Smooth muscle cell (in vitro differentiated cells): Measurements from ENCODE around the gene ANKRD44. TPM values are rescaled to one million over a fixed set of nuclear protein-coding genes. Genes with fewer than 3 reads are reported as not detected.

ENCODE experiments used
- DNase-seq: peaks from one replicate; lab custom pipeline; 2025; ENCODE audit not compliant: unreplicated experiment; lab: John Stamatoyannopoulos, UW
- H2AFZ ChIP-seq: fragments of 200-600 bp; sonication (generic); 2 replicates; pipeline ENCODE4 v1.6.0; 2016; ENCODE audit warnings: antibody characterized with exemption, low read depth, mild to moderate bottlenecking
- H3F3A ChIP-seq: fragments of 200-600 bp; sonication (generic); 2 replicates; pipeline ENCODE4 v1.6.0; 2017; ENCODE audit warnings: antibody characterized with exemption, low read depth
- H3K27ac ChIP-seq: fragments of 200-600 bp; sonication (generic); 2 replicates; pipeline ENCODE4 v1.5.1; 2016; ENCODE audit warnings: low read depth, mild to moderate bottlenecking
- H3K27me3 ChIP-seq: fragments of 200-600 bp; sonication (generic); 2 replicates; pipeline ENCODE4 v1.6.1; 2016; ENCODE audit warnings: low read depth, mild to moderate bottlenecking
- H3K36me3 ChIP-seq: fragments of 200-600 bp; sonication (generic); 2 replicates; pipeline ENCODE4 v1.5.1; 2016; ENCODE audit warnings: low read depth
- H3K4me1 ChIP-seq: fragments of 200-600 bp; sonication (generic); 2 replicates; pipeline ENCODE4 v1.5.1; 2016; ENCODE audit warnings: low read depth
- H3K4me2 ChIP-seq: fragments of 200-600 bp; sonication (generic); 2 replicates; pipeline ENCODE4 v1.6.0; 2016; ENCODE audit warnings: mild to moderate bottlenecking
- H3K4me3 ChIP-seq: fragments of 200-600 bp; sonication (generic); 2 replicates; pipeline ENCODE4 v1.5.1; 2016; ENCODE audit warnings: mild to moderate bottlenecking
- H3K79me2 ChIP-seq: fragments of 200-600 bp; sonication (generic); 2 replicates; pipeline ENCODE4 v1.6.0; 2016; ENCODE audit warnings: low read depth, mild to moderate bottlenecking
- H3K9ac ChIP-seq: fragments of 200-600 bp; sonication (generic); 2 replicates; pipeline ENCODE4 v1.6.0; 2016; ENCODE audit warnings: low read depth
- H3K9me3 ChIP-seq: fragments of 200-600 bp; sonication (generic); replicated peaks from 2 replicates; pipeline ENCODE4 v1.5.1; 2016; ENCODE audit warnings: low read depth
- H4K20me1 ChIP-seq: fragments of 200-600 bp; sonication (generic); 2 replicates; pipeline ENCODE4 v1.6.0; 2016; ENCODE audit warnings: low read depth
- CTCF ChIP-seq: fragments of 200-600 bp; sonication (generic); IDR thresholded peaks from 2 replicates; pipeline ENCODE4 v1.5.1; 2017; ENCODE audit warnings: borderline replicate concordance, mild to moderate bottlenecking, antibody characterized with exemption; ENCODE audit not compliant: insufficient read depth, poor library complexity, severe bottlenecking
- WGBS: methylation state at CpG from one replicate; pipeline ENCODE4 v1.1.7; 2016; ENCODE audit warnings: low lambda C conversion rate; 5-methylcytosine and 5-hydroxymethylcytosine counted together
- polyA plus RNA-seq: library from polyadenylated mRNA; unstranded; fragments of >200 nt; fragmentation: Nextera tagmentation; extraction: Ambion mirVana; gene quantifications from 2 replicates; pipeline ENCODE4 v1.2.1, GENCODE V29; 2016
- total RNA-seq: library from RNA; depleted of rRNA; stranded (reverse); fragments of >200 nt; gene quantifications from 2 replicates; pipeline ENCODE4 v1.2.3, GENCODE V29; 2014

ANKRD44 gene
- total and polyA plus RNA-seq, 2 experiments from 2014 or later: 3.6 to 5.5 TPM

GRCh38 chr2:197327472-197328098, 17.0 kb upstream of the ANKRD44 start:
- Histone ChIP-seq H2AFZ (no peak overlapping the region), H3K79me2 (no peaks in the 10 kb centered on the region), H3K4me2 (no peak overlapping the region), H3K4me1 (no peaks in the 10 kb centered on the region), H3K9me3 (no peaks in the 10 kb centered on the region), H3K9ac (no peak overlapping the region), H3F3A (no peaks in the 10 kb centered on the region), H3K27me3 (no peaks in the 10 kb centered on the region), H3K4me3 (no peak overlapping the region), H4K20me1 (no peaks in the 10 kb centered on the region), H3K27ac (no peak overlapping the region), H3K36me3 (no peaks in the 10 kb centered on the region)
- no peak for DNase-seq
- no peak for TF ChIP-seq CTCF
- 86% methylated on average over 1 of the region's 1 CpG for WGBS

GRCh38 chr2:197327073-197327471, 16.5 kb upstream of the ANKRD44 start:
- no peak overlapping the region for H3K4me2 ChIP-seq

GRCh38 chr2:197324801-197325200, 14.2 kb upstream of the ANKRD44 start:
- H3K4me3 ChIP-seq: no peak overlapping the region
- no peaks in the 10 kb centered on the region for H3F3A ChIP-seq
- H2AFZ ChIP-seq: no peak overlapping the region
- no peak overlapping the region for H3K27ac ChIP-seq
- H3K4me1 ChIP-seq: no peaks in the 10 kb centered on the region
- H3K4me2 ChIP-seq: no peak overlapping the region
- no peaks in the 10 kb centered on the region for H3K36me3 ChIP-seq
- H4K20me1 ChIP-seq: no peaks in the 10 kb centered on the region
- no peak overlapping the region for H3K9ac ChIP-seq
- no peak for TF ChIP-seq CTCF
- H3K9me3 ChIP-seq: no peaks in the 10 kb centered on the region
- no peak for DNase-seq
- no peaks in the 10 kb centered on the region for H3K27me3 ChIP-seq
- H3K79me2 ChIP-seq: no peaks in the 10 kb centered on the region

More at GRCh38 chr2:197327073-197327471, 16.5 kb upstream of the ANKRD44 start:
- Histone ChIP-seq H4K20me1 (no peaks in the 10 kb centered on the region), H3K36me3 (no peaks in the 10 kb centered on the region), H3K79me2 (no peaks in the 10 kb centered on the region), H2AFZ (no peak overlapping the region), H3K27ac (no peak overlapping the region), H3K9me3 (no peaks in the 10 kb centered on the region), H3K9ac (no peak overlapping the region), H3F3A (no peaks in the 10 kb centered on the region), H3K4me1 (no peaks in the 10 kb centered on the region), H3K27me3 (no peaks in the 10 kb centered on the region), H3K4me3 (no peak overlapping the region)
- WGBS: 89% methylated on average over 3 of the region's 3 CpGs
- TF ChIP-seq CTCF: no peak
- DNase-seq: no peak
